AG09319 (cell line): ENCODE results near the gene TFB1M.

Experiments used
- DNase-seq: peaks from one replicate; pipeline ENCODE4 v3.0.0-alpha.2; 2010; ENCODE audit warnings: low read depth; ENCODE audit errors: extremely low read depth
- CTCF ChIP-seq: IDR thresholded peaks from 2 replicates; pipeline ENCODE4 v1.5.1; 2011; ENCODE audit warnings: low read depth, mild to moderate bottlenecking, inconsistent platforms, low read length, moderate library complexity

TFB1M gene

GRCh38 chr6:155328074-155328538, 13.8 kb upstream of the TFB1M start:
- TF ChIP-seq CTCF = no peak
- no peak for DNase-seq

- DNase-seq = peak; percentile 40
- peak; percentile 65 for TF ChIP-seq CTCF
Observed at GRCh38 chr6:155327326-155328073, 13.2 kb upstream of the TFB1M start.

GRCh38 chr6:155325700-155326516, 11.6 kb upstream of the TFB1M start:
- DNase-seq = no peak
- TF ChIP-seq CTCF = no peak

- TF ChIP-seq CTCF = no peak
- DNase-seq = no peak
Observed at GRCh38 chr6:155324993-155325392, 10.7 kb upstream of the TFB1M start.

GRCh38 chr6:155324172-155324571, 9.9 kb upstream of the TFB1M start:
- TF ChIP-seq CTCF = no peak
- DNase-seq = no peak

- no peak for DNase-seq
- TF ChIP-seq CTCF = no peak
Observed at GRCh38 chr6:155319902-155320301, 5.6 kb upstream of the TFB1M start.

- DNase-seq = no peak
- TF ChIP-seq CTCF = peak; percentile 26
Observed at GRCh38 chr6:155317186-155317585, 2.9 kb upstream of the TFB1M start.
